ENCODE data around the gene KRTAP19-6. TPM values are rescaled to one million over a fixed set of nuclear protein-coding genes. Genes with fewer than 3 reads are reported as not detected.
"Not testable (repeated sequence)": the region's sequence is repeated elsewhere in the genome, so short reads cannot be mapped to it uniquely, and the experiment has no call there.

The KRTAP19-6 gene
- total and polyA plus RNA-seq, 9 of the 15 experiments (the other 6 are each of a cell fraction or from before 2014, with no cell fraction given) = not detected

- TF ChIP-seq ATF6 (CRISPR knock-in tag; IDR thresholded peaks at IDR 0.05) = no peak
Observed at GRCh38 chr21:30515681-30516080, 26.0 kb downstream of the KRTAP19-6 start (continued).

- H3K9me1 ChIP-seq (ENCODE audit: control insufficient read depth, insufficient read depth, low read length); H3K4me3 ChIP-seq; ATAC-seq; H3K79me2 ChIP-seq (ENCODE audit: control insufficient read depth, insufficient read depth, low read length); H3K27me3 ChIP-seq (ENCODE audit: control insufficient read depth in 2 of 2, insufficient read depth in 2 of 2, low read length in 2 of 2); H3K4me2 ChIP-seq (ENCODE audit: insufficient read depth, low read length); H3K4me1 ChIP-seq (replicated peaks in 1 of 2; ENCODE audit: control insufficient read depth in 2 of 2, insufficient read depth in 2 of 2, low read length in 2 of 2); H3K9me3 ChIP-seq (replicated peaks; ENCODE audit: control insufficient read depth, insufficient read depth, low read depth, low read length); H3K9ac ChIP-seq (ENCODE audit: insufficient read depth in 1 of 2, low read depth in 2 of 2, low read length in 2 of 2); in situ Hi-C loops (cut with MboI); FAIRE-seq; H4K20me1 ChIP-seq (replicated peaks; ENCODE audit: control insufficient read depth, insufficient read depth, low read length); BruUV-seq (replicated peaks); H3K36me3 ChIP-seq (ENCODE audit: control insufficient read depth, insufficient read depth, low read length); H2AFZ ChIP-seq (ENCODE audit: low read depth, low read length); H3K27ac ChIP-seq (ENCODE audit: extremely low read depth, low read depth, low read length); POLR2A ChIA-PET: not testable (repeated sequence)
- WGBS (ENCODE audit: insufficient coverage, low coverage, missing lambda C conversion rate) = 0% methylated on average over 4 of the region's 4 CpGs
- CTCF ChIA-PET (ENCODE audit: low intra/inter-chr PET ratio) = interaction anchor here (0.6 kb wide), 1 partner anchor 58 kb away, joined by 3 read pairs; no protein-coding TSS in a partner anchor
- TF ChIP-seq CTCF (IDR thresholded peaks at IDR 0.05 in 2 of 3, conservative IDR thresholded peaks at IDR 0.05 in 1 of 3; ENCODE audit: insufficient read depth in 2 of 3, low read depth in 1 of 3, low read length in 3 of 3) (peak in 2 of 3 experiments; percentile 9 to 35; a peak in 2 of 6 replicates), RAD21 (CRISPR knock-in tag; conservative IDR thresholded peaks at IDR 0.05 in 1 of 2, IDR thresholded peaks at IDR 0.05 in 1 of 2) (peak in 1 of 2 experiments; percentile 31; a peak in 2 of 4 replicates)
- intact Hi-C loops (cut with micrococcal nuclease) = loop anchor here (10.0 kb wide), 1 partner anchor 239 kb away; the partner anchor contains the start of gene KRTAP21-2
- DNase-seq (ENCODE audit: extremely low read depth in 1 of 4, low spot score in 3 of 4) = peak in 3 of 4 experiments; percentile 2 to 9 (median 9)
Observed at GRCh38 chr21:30505621-30506205, 36.0 kb downstream of the KRTAP19-6 start.

All from K562 (cell line).